ENCODE results near the gene CCNG2. TPM values are rescaled to one million over a fixed set of nuclear protein-coding genes. Genes with fewer than 3 reads are reported as not detected.

The CCNG2 gene
- total RNA-seq, 1 donor from 2014 or later, result 10.5 TPM

DNA sequence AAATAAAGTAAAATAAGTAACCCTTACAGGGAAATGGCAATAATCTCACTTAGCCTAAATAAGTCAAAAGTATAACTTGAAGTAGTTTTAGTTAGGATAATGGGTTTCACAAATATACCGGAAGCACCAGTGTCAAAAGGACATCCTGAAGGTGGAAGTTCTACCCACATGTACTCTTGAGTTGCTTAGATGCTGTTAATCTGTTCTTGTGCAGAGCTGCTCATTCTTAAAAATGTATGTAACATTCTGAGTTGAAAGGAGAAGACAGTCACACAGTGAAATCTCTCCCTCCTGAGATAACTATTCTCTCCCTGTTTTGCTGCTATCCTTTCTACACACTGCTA is 11.2 kb upstream of the CCNG2 start:
- DNase-seq (ENCODE audit: low spot score), result no peak
- intact Hi-C loops (cut with DNase I), result no loop called here

DNA sequence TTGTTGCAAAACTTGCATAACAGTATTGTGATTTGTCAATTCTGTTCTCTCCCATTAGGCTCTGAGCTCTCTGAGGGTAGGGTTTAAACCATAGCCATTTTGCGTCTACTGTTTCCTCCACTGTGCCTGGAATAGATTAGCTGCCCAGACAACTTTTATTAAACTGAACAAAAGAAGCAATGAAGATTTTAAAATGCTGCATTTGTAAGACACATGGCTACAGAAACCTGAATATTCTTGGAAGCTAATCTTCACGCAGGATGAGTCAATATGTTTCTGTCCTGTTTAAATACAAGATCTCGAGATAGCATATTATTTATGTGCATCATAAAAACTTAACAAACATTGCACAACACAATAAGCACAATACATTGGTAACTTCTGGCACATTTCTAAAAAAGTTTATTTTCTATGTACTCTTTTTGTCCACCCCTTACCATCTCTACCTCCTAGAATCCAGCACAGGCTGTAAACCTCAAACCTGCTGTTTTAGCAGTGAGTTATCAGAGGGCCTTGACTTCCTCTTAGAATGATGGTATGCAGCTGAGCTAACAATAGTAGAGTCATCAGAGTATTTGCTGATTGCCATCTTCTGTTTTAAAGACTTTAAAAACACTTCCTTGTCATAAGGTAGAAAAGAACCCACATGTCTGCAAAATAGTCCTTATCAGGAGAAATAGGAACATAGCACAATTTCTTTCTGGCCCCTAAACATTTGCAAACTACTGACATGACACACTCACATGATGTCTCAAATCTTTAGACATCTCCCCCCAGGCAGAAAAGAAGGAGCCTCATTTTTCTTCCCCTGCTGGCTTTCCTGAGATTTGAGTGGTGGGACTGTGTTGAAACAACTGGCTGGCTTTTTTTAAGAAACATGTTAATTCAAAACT is 10.6 kb upstream of the CCNG2 start:
- DNase-seq (ENCODE audit: low spot score), result no peak
- intact Hi-C loops (cut with DNase I), result no loop called here

GRCh38 chr4:77147079-77147782 is 9.8 kb upstream of the CCNG2 start:
- intact Hi-C loops (cut with DNase I), result no loop called here
- no peak for DNase-seq (ENCODE audit: low spot score)

DNA sequence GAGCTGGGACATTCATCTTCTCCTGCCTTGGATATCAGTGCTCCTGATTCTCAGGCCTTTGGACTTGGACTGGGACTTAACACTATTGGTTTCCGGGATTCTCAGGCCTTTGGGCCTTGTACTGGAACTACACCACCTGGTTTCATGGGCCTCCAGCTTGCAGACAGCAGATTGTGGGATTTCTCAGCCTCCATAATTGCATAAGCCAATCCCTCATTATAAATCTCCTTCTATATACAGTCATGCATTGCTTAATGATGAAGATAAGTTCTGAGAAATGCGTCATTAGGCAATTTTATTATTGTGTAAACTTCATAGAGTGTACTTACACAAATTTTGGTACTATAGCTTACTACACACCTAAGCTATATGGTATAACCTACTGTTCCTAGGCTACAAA is 8.9 kb upstream of the CCNG2 start:
- no peak for DNase-seq (ENCODE audit: low spot score)
- intact Hi-C loops (cut with DNase I), result no loop called here

DNA sequence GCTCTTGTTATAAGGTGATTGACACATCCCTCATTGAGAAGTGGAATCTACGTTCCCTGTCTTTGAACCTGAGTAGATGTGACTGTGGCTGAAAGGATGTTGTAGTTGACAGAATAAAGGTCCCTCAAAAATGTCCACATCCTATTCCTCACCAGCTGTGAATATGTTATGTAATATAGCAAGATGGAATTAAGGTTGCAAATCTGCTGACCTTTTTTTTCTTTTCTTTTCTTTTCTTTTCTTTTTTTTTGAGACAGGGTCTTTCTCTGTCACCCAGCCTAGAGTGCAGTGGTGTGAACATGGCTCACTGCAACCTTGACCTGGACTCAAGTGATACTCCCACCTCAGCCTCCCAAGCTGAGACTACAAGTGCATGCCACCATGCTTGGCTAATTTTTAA is 7.2 kb upstream of the CCNG2 start:
- DNase-seq (ENCODE audit: low spot score), result no peak
- intact Hi-C loops (cut with DNase I), result no loop called here

DNA sequence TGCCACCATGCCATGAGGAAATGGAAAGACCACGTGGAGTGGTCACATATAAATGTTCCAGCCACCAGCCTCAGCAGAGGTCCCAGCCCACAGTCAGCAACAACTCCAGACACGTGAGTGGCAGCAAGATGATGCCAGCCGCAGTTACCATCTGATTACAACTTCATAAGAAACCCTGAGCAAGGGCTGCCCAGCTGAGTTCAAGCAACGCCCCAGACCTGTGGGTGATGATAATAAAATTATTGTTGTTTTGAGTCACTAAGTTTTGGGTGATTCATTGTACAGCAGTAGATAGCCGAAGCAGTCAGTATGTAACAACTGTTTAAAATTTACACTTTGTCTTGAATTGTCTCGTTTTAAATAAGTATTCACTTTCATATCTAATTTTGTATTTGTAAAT is 5.8 kb upstream of the CCNG2 start:
- DNase-seq (ENCODE audit: low spot score), result no peak
- intact Hi-C loops (cut with DNase I), result no loop called here

DNA sequence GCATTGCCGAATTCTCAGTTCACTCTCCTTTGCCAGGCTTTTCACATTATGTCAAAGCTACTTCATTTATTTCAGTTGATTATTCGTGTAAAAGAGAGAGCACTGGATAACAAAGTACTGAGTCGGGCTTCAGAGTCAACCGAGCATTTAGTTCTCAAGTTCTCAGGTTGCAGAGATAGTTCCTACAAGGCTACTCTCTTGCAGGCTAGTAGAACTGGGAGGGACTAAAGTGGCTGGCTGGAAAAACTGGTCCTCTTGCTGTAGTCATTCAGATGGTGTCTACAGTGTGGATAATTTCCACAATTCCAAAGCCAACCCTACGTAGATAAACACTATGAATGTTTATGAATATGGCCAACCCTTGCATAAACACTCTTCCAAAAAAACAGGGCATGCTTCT is 4.6 kb upstream of the CCNG2 start:
- DNase-seq (ENCODE audit: low spot score), result no peak
- intact Hi-C loops (cut with DNase I), result no loop called here

DNA sequence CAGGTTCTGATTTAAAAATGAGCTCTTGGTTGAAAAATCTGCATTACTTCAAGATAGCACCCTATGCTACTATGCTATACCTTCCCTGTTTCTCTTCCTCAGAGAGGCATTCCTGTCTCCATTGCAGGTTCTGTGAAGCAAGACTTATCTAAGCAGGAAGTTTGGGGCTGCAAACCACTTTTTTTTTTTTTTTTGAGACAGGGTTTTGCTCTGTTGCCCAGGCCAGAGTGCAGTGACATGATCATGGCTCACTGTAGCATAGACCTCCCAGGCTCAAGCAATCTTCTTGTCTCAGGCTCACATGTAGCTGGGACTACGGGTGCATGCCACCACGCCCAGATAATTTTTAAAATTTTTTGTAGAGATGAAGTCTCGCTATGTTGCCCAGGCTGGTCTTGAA is 4.0 kb upstream of the CCNG2 start:
- no peak for DNase-seq (ENCODE audit: low spot score)
- intact Hi-C loops (cut with DNase I), result no loop called here

GRCh38 chr4:77154065-77154464 is 2.9 kb upstream of the CCNG2 start:
- no peak for DNase-seq (ENCODE audit: low spot score)
- intact Hi-C loops (cut with DNase I), result no loop called here

DNA sequence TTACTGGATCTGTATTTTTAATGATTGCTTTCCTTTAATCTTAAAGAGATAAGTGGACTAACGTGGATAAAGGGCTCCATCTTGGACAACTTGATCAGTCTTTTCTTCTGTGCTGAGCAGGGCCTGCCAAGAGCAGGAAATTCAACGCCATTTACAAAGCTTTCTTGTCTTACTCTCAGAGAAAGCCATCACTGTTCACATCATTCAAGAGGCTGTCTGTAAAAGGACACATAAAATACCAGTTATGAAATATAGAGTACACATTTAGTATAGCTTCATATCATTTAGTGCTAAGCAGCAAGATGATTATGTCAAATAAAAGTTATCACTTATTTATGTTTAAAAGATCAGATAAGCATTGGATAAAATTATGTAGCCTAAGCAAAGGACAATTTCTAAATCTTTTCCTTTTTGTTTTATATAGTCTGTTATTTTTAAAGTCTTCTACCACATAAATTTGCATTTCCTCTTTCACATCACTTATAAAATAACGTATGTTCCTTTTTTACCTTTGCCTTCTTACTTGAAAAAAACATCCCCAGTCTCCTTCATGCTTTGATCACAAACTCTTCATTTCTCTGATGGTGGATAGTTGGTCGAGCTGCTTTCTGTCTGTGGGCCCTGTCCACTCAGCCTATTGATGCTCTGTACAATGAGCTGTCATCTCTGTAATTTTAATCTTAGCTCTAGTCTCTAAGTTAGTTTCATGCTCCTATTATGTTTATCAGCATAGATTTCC is 2.1 kb upstream of the CCNG2 start:
- intact Hi-C loops (cut with DNase I), result loop anchor here (5.0 kb wide), 2 partner anchors 58 to 208 kb away; partner anchors contain the start of gene SEPTIN11
- no peak for DNase-seq (ENCODE audit: low spot score)

GRCh38 chr4:77155631-77156452 is 1.2 kb upstream of the CCNG2 start:
- DNase-seq (ENCODE audit: low spot score), result no peak
- intact Hi-C loops (cut with DNase I), result loop anchor here (1.0 to 5.0 kb wide), 3 partner anchors 59 to 209 kb away; partner anchors contain the start of gene SEPTIN11

- intact Hi-C loops (cut with DNase I), result loop anchor here (1.0 to 5.0 kb wide), 3 partner anchors 59 to 209 kb away; partner anchors contain the start of gene SEPTIN11
These were observed 485 bp upstream of the CCNG2 start for GRCh38 chr4:77156533-77156911.

GRCh38 chr4:77157859-77158486 is 966 bp downstream of the CCNG2 start:
- peak; percentile 94 for DNase-seq (ENCODE audit: low spot score)
- intact Hi-C loops (cut with DNase I), result loop anchor here (5.0 kb wide), 2 partner anchors 61 to 211 kb away; partner anchors contain the start of gene SEPTIN11

More at GRCh38 chr4:77156533-77156911, 485 bp upstream of the CCNG2 start:
- peak; percentile 97 for DNase-seq (ENCODE audit: low spot score)

DNA sequence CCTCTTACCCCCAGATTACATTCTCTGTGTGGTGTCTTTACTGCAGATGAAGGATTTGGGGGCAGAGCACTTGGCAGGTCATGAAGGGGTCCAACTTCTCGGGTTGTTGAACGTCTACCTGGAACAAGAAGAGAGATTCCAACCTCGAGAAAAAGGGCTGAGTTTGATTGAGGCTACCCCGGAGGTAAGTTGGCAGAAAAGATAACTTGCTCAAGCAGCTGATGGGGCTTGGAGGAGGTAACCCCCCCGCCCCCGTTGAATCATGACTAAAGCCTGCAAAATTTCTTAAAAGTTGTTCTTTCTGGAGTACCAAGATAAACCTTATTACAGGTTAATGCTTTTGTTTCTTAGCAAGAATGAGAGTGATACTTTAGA is 1.5 kb downstream of the CCNG2 start:
- no peak for DNase-seq (ENCODE audit: low spot score)

GRCh38 chr4:77159806-77160205 is 2.8 kb downstream of the CCNG2 start:
- intact Hi-C loops (cut with DNase I), result loop anchor here (5.0 kb wide), 2 partner anchors 63 to 213 kb away; partner anchors contain the start of gene SEPTIN11
- no peak for DNase-seq (ENCODE audit: low spot score)

More for the DNA sequence above, 1.5 kb downstream of the CCNG2 start:
- intact Hi-C loops (cut with DNase I), result loop anchor here (5.0 kb wide), 2 partner anchors 61 to 211 kb away; partner anchors contain the start of gene SEPTIN11

GRCh38 chr4:77163641-77164040 is 6.6 kb downstream of the CCNG2 start:
- intact Hi-C loops (cut with DNase I), result no loop called here
- DNase-seq (ENCODE audit: low spot score), result no peak

- DNase-seq (ENCODE audit: low spot score), result no peak
- intact Hi-C loops (cut with DNase I), result no loop called here
These were observed 10.2 kb downstream of the CCNG2 start for GRCh38 chr4:77167173-77167572.

- intact Hi-C loops (cut with DNase I), result no loop called here
- no peak for DNase-seq (ENCODE audit: low spot score)
These were observed 10.9 kb downstream of the CCNG2 start for GRCh38 chr4:77167866-77168265.

- DNase-seq (ENCODE audit: low spot score), result no peak
- intact Hi-C loops (cut with DNase I), result no loop called here
These were observed 12.5 kb downstream of the CCNG2 start for GRCh38 chr4:77169481-77169880.
